SU-DHL-6 (cell line): ENCODE measurements around the gene SIL1.

Experiments
- CTCF ChIP-seq: fragments of 200-600 bp; sonication (generic); IDR thresholded peaks from one replicate; pipeline ENCODE4 v1.5.1; 2017; ENCODE audit warnings: antibody characterized with exemption, mild to moderate bottlenecking, low read length, moderate library complexity; ENCODE audit not compliant: insufficient read depth, poor library complexity, severe bottlenecking
- EZH2phosphoT487 ChIP-seq: fragments of 200-600 bp; sonication (generic), shearing (Covaris generic); conservative IDR thresholded peaks from 2 replicates; pipeline ENCODE4 v1.6.1; 2018; ENCODE audit warnings: mild to moderate bottlenecking, antibody characterized with exemption, low read length, moderate library complexity, mixed read lengths

- TF ChIP-seq CTCF (no peak), EZH2phosphoT487 (no peak)
Observed at GRCh38 chr5:139138109-139138508, 60.1 kb downstream of the SIL1 start.
